Measurements from ENCODE around the gene FDX2. TPM values are rescaled to one million over a fixed set of nuclear protein-coding genes. Genes with fewer than 3 reads are reported as not detected.

FDX2 gene
- total RNA-seq, 6 experiments from 2014 or later: 33.9 to 47.3 (median 38.5) TPM

- peaks cover 10% of the 10 kb centered on the region for H3K4me1 Mint-ChIP-seq (ENCODE audit: low read depth)
- no peaks in the 10 kb centered on the region for H3K36me3 Mint-ChIP-seq (ENCODE audit: low read depth)
- no peak for DNase-seq
- H3K4me3 Mint-ChIP-seq: peak within 1 kb of the TSS; percentile 76
- peak; percentile 30; the same call in 1 of the 2 replicates for TF ChIP-seq CTCF (IDR thresholded peaks at IDR 0.05)
- H3K27me3 Mint-ChIP-seq (ENCODE audit: insufficient read depth): peaks cover 5% of the 10 kb centered on the region; the same call in 1 of the 2 replicates
- H3K27ac Mint-ChIP-seq: 0 out of 2 replicates have a peak within 1 kb of the TSS, but pooled peaks have one; percentile 5
- H3K9me3 Mint-ChIP-seq: no peaks in the 10 kb centered on the region
These were observed 45.0 kb downstream of the FDX2 start, which contains the start of gene ICAM1 for GRCh38 chr19:10270616-10271394. Gene ICAM1, plus strand, starts transcription at chr19:10271120. Its CDS starts 40 bp downstream, at chr19:10271160.

GRCh38 chr19:10270180-10270615 lies 45.6 kb downstream of the FDX2 start:
- Mint-ChIP-seq H3K4me1 (ENCODE audit: low read depth) (peaks cover 10% of the 10 kb centered on the region), H3K27me3 (ENCODE audit: insufficient read depth) (peaks cover 5% of the 10 kb centered on the region; the same call in 1 of the 2 replicates), H3K27ac (0 out of 2 replicates have a peak overlapping the region, but pooled peaks have one; percentile 5), H3K9me3 (no peaks in the 10 kb centered on the region), H3K4me3 (peak overlapping the region; percentile 76), H3K36me3 (ENCODE audit: low read depth) (no peaks in the 10 kb centered on the region)
- DNase-seq: no peak
- no peak for TF ChIP-seq CTCF (IDR thresholded peaks at IDR 0.05)

GRCh38 chr19:10269333-10270179 lies 46.3 kb downstream of the FDX2 start:
- Mint-ChIP-seq H3K36me3 (ENCODE audit: low read depth) (no peaks in the 10 kb centered on the region), H3K4me3 (peak overlapping the region; percentile 76), H3K9me3 (no peaks in the 10 kb centered on the region), H3K27ac (peak overlapping the region; percentile 64), H3K27me3 (ENCODE audit: insufficient read depth) (peaks cover 3% of the 10 kb centered on the region; the same call in 1 of the 2 replicates), H3K4me1 (ENCODE audit: low read depth) (peaks cover 10% of the 10 kb centered on the region)
- peak; percentile 61 for DNase-seq
- TF ChIP-seq CTCF (IDR thresholded peaks at IDR 0.05): peak; percentile 95

- no peak for TF ChIP-seq CTCF (IDR thresholded peaks at IDR 0.05)
- Mint-ChIP-seq H3K4me3 (no peak overlapping the region), H3K9me3 (no peaks in the 10 kb centered on the region), H3K27me3 (ENCODE audit: insufficient read depth) (peaks cover 2% of the 10 kb centered on the region; the same call in 1 of the 2 replicates), H3K27ac (no peak overlapping the region), H3K4me1 (ENCODE audit: low read depth) (0 out of 2 replicates have a peak, but pooled peaks cover 4% of the 10 kb centered on the region), H3K36me3 (ENCODE audit: low read depth) (no peaks in the 10 kb centered on the region)
- no peak for DNase-seq
These were observed 47.7 kb downstream of the FDX2 start for GRCh38 chr19:10268071-10268470.

GRCh38 chr19:10266706-10267105 lies 49.1 kb downstream of the FDX2 start:
- no peak for TF ChIP-seq CTCF (IDR thresholded peaks at IDR 0.05)
- no peak for DNase-seq
- H3K36me3 Mint-ChIP-seq (ENCODE audit: low read depth): no peaks in the 10 kb centered on the region
- no peak overlapping the region for H3K27ac Mint-ChIP-seq
- H3K9me3 Mint-ChIP-seq: no peaks in the 10 kb centered on the region
- 0 out of 2 replicates have a peak, but pooled peaks cover 4% of the 10 kb centered on the region for H3K4me1 Mint-ChIP-seq (ENCODE audit: low read depth)
- H3K4me3 Mint-ChIP-seq: no peak overlapping the region
- peaks cover 2% of the 10 kb centered on the region; the same call in 1 of the 2 replicates for H3K27me3 Mint-ChIP-seq (ENCODE audit: insufficient read depth)

All from HFFc6 (cell line).